HCT116 (cell line): ENCODE measurements around the gene PLRG1. TPM values are rescaled to one million over a fixed set of nuclear protein-coding genes. Genes with fewer than 3 reads are reported as not detected.

ENCODE experiments used
- ATAC-seq: fragments of 200-7000 bp; cut with Tn5 transposase; 2 replicates; pipeline ENCODE4 v1.9.1; 2020; ENCODE audit warnings: mild to moderate bottlenecking, moderate library complexity
- BruUV-seq: library from RNA; stranded (reverse); fragments of 400-500 nt; replicated peaks from 2 replicates; lab custom pipeline; 2021; lab: Mats Ljungman, UMichigan
- CTCF ChIA-PET: fragments of 300-600 bp; sonication (Branson Sonifier 250); formaldehyde crosslinking; loops from one replicate; lab custom pipeline; 2021; ENCODE audit warnings: antibody characterized with exemption; lab: Charles Lee
- POLR2A ChIA-PET: fragments of 300-600, 350-600 bp; sonication (Branson Sonifier 250); formaldehyde crosslinking; loops from one replicate; lab custom pipeline; 2021; ENCODE audit warnings: antibody characterized with exemption; lab: Charles Lee
- RAD21 ChIA-PET, 2 experiments: fragments of 300-600 bp; sonication (Branson Sonifier 250); formaldehyde crosslinking; loops; one replicate each; lab custom pipeline; 2023; ENCODE audit warnings: low total read pairs in 2 of 2; ENCODE audit not compliant: uncharacterized antibody in 2 of 2, unreplicated experiment in 2 of 2, low non-redundant PET in 1 of 2; lab: Charles Lee
- DNase-seq: peaks from one replicate; pipeline ENCODE4 v3.0.0-alpha.2; 2010; ENCODE audit warnings: low read depth, low spot score
- H2AFZ ChIP-seq: fragments of 200-600 bp; shearing (Covaris generic), sonication (generic); 2 replicates; pipeline ENCODE4 v1.6.1; 2017; ENCODE audit warnings: low read depth, mixed run types, mixed read lengths, antibody characterized with exemption, low read length; ENCODE audit not compliant: poor library complexity, severe bottlenecking
- H3K27ac ChIP-seq: 2 replicates; pipeline ENCODE4 v1.5.1; 2012; ENCODE audit warnings: low read depth, low read length
- H3K27me3 ChIP-seq: fragments of 200-600 bp; sonication (generic); 2 replicates; pipeline ENCODE4 v1.6.1; 2016; ENCODE audit warnings: mixed run types, low read length, mixed read lengths; ENCODE audit not compliant: insufficient read depth
- H3K36me3 ChIP-seq, 2 experiments: fragments of 200-500 bp in 1 of 2; fragments of 200-600 bp in 1 of 2; sonication (Bioruptor generic) in 1 of 2; sonication (generic) in 1 of 2; 2 replicates each; pipeline versions ENCODE4 v1.5.1 to v1.6.1; 2014 to 2016; ENCODE audit warnings: low read length in 2 of 2, inconsistent platforms in 1 of 2, mixed read lengths in 1 of 2, mixed run types in 1 of 2; ENCODE audit not compliant: insufficient read depth in 2 of 2, control insufficient read depth in 1 of 2
- H3K4me1 ChIP-seq, 2 experiments: fragments of 200-600 bp in 1 of 2; sonication (generic) in 1 of 2; 2 replicates each; pipeline versions ENCODE4 v1.5.1 to v1.6.1; 2012 to 2017; ENCODE audit warnings: low read length in 2 of 2, inconsistent platforms in 1 of 2, mild to moderate bottlenecking in 1 of 2, mixed read lengths in 1 of 2, mixed run types in 1 of 2, moderate library complexity in 1 of 2; ENCODE audit not compliant: insufficient read depth in 2 of 2, control insufficient read depth in 1 of 2
- H3K4me2 ChIP-seq: fragments of 200-600 bp; sonication (generic); 2 replicates; pipeline ENCODE4 v1.6.1; 2017; ENCODE audit warnings: mixed run types, low read length, mixed read lengths
- H3K4me3 ChIP-seq, 2 experiments: fragments of 200-600 bp in 1 of 2; sonication (generic) in 1 of 2; replicated peaks in 1 of 2; 2 replicates each; pipeline ENCODE4 v1.5.1; 2011 to 2016; ENCODE audit warnings: low read length in 2 of 2, control low read depth in 1 of 2, low read depth in 1 of 2, mild to moderate bottlenecking in 1 of 2, mixed read lengths in 1 of 2, mixed run types in 1 of 2
- H3K79me2 ChIP-seq: fragments of 200-600 bp; sonication (generic); 2 replicates; pipeline ENCODE4 v1.6.1; 2017; ENCODE audit warnings: mild to moderate bottlenecking, mixed run types, low read length, moderate library complexity, mixed read lengths; ENCODE audit not compliant: insufficient read depth
- H3K9ac ChIP-seq: fragments of 200-600 bp; sonication (generic); 2 replicates; pipeline ENCODE4 v1.6.1; 2016; ENCODE audit warnings: low read length, mixed read lengths
- H3K9me2 ChIP-seq: fragments of 200-600 bp; sonication (generic), shearing (Covaris generic); 2 replicates; pipeline ENCODE4 v1.6.1; 2017; ENCODE audit warnings: mixed run types, mild to moderate bottlenecking, moderate library complexity; ENCODE audit not compliant: insufficient read depth
- H3K9me3 ChIP-seq, 2 experiments: fragments of 200-500 bp in 1 of 2; fragments of 200-600 bp in 1 of 2; sonication (Bioruptor generic) in 1 of 2; sonication (generic) in 1 of 2; 2 replicates each; pipeline ENCODE4 v1.6.1; 2014 to 2017; ENCODE audit warnings: low read length in 2 of 2, mixed read lengths in 2 of 2, inconsistent platforms in 1 of 2, low read depth in 1 of 2, mild to moderate bottlenecking in 1 of 2, mixed run types in 1 of 2, moderate library complexity in 1 of 2; ENCODE audit not compliant: control insufficient read depth in 1 of 2, insufficient read depth in 1 of 2
- H4K20me1 ChIP-seq: fragments of 200-600 bp; sonication (generic), shearing (Covaris generic); 2 replicates; pipeline ENCODE4 v1.6.1; 2017; ENCODE audit warnings: mixed run types, mild to moderate bottlenecking, moderate library complexity; ENCODE audit not compliant: insufficient read depth
- ATF3 ChIP-seq: IDR thresholded peaks from 2 replicates; pipeline ENCODE4 v1.6.1; 2012
- CBX3 ChIP-seq: IDR thresholded peaks from 2 replicates; pipeline ENCODE4 v1.6.1; 2012; ENCODE audit warnings: low read depth
- EGR1 ChIP-seq: IDR thresholded peaks from 2 replicates; pipeline ENCODE4 v1.6.1; 2012; ENCODE audit warnings: low read depth
- ELF1 ChIP-seq: IDR thresholded peaks from 2 replicates; pipeline ENCODE4 v1.6.1; 2012; ENCODE audit warnings: low read depth, borderline replicate concordance
- EZH2 ChIP-seq: fragments of 200-600 bp; sonication (generic); IDR thresholded peaks from 2 replicates; pipeline ENCODE4 v1.6.1; 2017; ENCODE audit warnings: antibody characterized with exemption, mixed run types
- EZH2phosphoT487 ChIP-seq: fragments of 200-600 bp; IDR thresholded peaks from 2 replicates; pipeline ENCODE4 v1.6.1; 2018; ENCODE audit warnings: antibody characterized with exemption, borderline replicate concordance
- POLR2A ChIP-seq: IDR thresholded peaks from 2 replicates; pipeline ENCODE4 v1.7.0; 2011; ENCODE audit warnings: borderline replicate concordance; ENCODE audit not compliant: insufficient read depth, insufficient read length; ENCODE audit errors: extremely low read depth
- SRF ChIP-seq: IDR thresholded peaks from 2 replicates; pipeline ENCODE4 v1.6.1; 2012; ENCODE audit warnings: low read depth
- YY1 ChIP-seq: IDR thresholded peaks from 2 replicates; pipeline ENCODE4 v1.6.1; 2011; ENCODE audit warnings: low read length, low read depth, moderate library complexity, mild to moderate bottlenecking; ENCODE audit not compliant: insufficient replicate concordance; ENCODE audit errors: extremely low read depth
- ZFX ChIP-seq: fragments of 450-650 bp; IDR thresholded peaks from 2 replicates; pipeline ENCODE4 v1.6.1; 2017
- ZNF274 ChIP-seq: fragments of 200-500 bp; sonication (Bioruptor generic); IDR thresholded peaks from 2 replicates; pipeline ENCODE4 v1.6.1; 2014; ENCODE audit warnings: mild to moderate bottlenecking, low read depth, low read length, inconsistent platforms
- intact Hi-C: fragments of 100-400 bp; cut with micrococcal nuclease; formaldehyde crosslinking; loops from 2 replicates; pipeline ENCODE4 v1.10.0; 2022
- total RNA-seq: library from RNA; stranded (reverse); gene quantifications from one replicate; pipeline ENCODE4 v1.2.1, GENCODE V29; 2021; ENCODE audit not compliant: unreplicated experiment
- TF ChIP-seq, protein P1 (sequence below): IDR thresholded peaks from 2 replicates; pipeline ENCODE4 v1.6.1; 2012
- TF ChIP-seq, protein P2 (sequence below), 3 experiments: fragments of 200-600 bp in 1 of 3; sonication (generic) in 1 of 3; IDR thresholded peaks in 2 of 3; conservative IDR thresholded peaks in 1 of 3; 2 replicates each; pipeline ENCODE4 v1.5.1; 2012 to 2017; ENCODE audit warnings: low read depth in 2 of 3, low read length in 2 of 3, antibody characterized with exemption in 1 of 3, borderline replicate concordance in 1 of 3, control low read depth in 1 of 3, mild to moderate bottlenecking in 1 of 3, mixed read lengths in 1 of 3, mixed run types in 1 of 3, moderate library complexity in 1 of 3; ENCODE audit not compliant: insufficient read depth in 1 of 3

Gene PLRG1
- total RNA-seq, 1 experiment from 2014 or later = 141 TPM

DNA sequence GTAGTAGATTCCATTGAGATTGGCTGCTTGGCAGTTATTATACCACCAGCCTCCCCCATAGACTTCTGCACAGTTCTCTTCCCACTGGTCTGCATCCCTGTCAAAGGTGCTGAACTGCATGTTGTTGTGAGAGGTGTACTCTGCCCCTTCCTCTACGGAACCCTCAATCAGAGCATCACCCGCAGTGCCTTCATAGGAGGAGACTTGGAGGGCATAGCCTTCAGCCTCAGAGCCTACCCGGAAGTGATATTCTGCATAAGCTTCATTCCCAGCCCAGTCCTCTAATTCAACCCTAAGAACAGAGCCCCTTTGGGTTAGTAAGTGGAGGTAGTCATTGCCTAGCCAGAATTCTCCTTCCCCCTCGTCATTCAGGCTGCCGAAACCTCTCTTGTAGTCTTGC is 34.1 kb upstream of the PLRG1 start:
- no peaks in the 10 kb centered on the region for H3K36me3 ChIP-seq
- no peak for TF ChIP-seq CBX3
- no peak for TF ChIP-seq ELF1
- no peak for TF ChIP-seq ZNF274
- TF ChIP-seq, all 23 proteins: peak for 0
- ChIA-PET POLR2A (no interaction called here), RAD21 (no interaction called here), CTCF (no interaction called here)
- no peak overlapping the region for H3K4me2 ChIP-seq
- H3K9me2 ChIP-seq = no peaks in the 10 kb centered on the region
- DNase-seq (no peak), ATAC-seq (no peak)
- BruUV-seq = no TSS peak
- H2AFZ ChIP-seq = no peak overlapping the region
- H3K27ac ChIP-seq = no peak overlapping the region
- no peaks in the 10 kb centered on the region for H3K4me1 ChIP-seq
- H3K9ac ChIP-seq = no peak overlapping the region
- no peaks in the 10 kb centered on the region for H3K9me3 ChIP-seq
- H3K4me3 ChIP-seq = no peak overlapping the region
- intact Hi-C loops = no loop called here
- H3K27me3 ChIP-seq = no peaks in the 10 kb centered on the region
- no peaks in the 10 kb centered on the region for H3K79me2 ChIP-seq
- no peaks in the 10 kb centered on the region for H4K20me1 ChIP-seq

DNA sequence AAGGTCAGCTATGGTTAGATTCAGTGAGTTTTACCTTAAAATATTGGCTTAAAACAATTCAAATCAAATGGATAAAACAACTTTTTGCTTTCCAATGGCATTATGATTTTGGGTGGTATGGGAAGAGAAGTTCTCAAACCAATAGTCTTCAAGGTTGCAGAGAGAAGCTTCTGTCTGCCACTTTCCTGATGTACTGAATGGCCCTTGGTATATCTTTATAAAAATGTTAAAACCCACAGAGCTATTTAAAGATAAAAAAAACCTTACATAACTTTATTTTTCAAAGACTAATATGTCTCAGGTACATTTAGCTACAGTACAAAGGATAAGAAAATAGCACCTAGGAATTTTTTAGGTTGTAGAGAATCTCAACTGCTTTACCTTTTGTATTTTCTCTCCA is 33.5 kb upstream of the PLRG1 start:
- ChIA-PET POLR2A (no interaction called here), RAD21 (no interaction called here), CTCF (no interaction called here)
- Histone ChIP-seq H3K36me3 (no peaks in the 10 kb centered on the region), H3K9me3 (no peaks in the 10 kb centered on the region), H2AFZ (no peak overlapping the region), H3K79me2 (no peaks in the 10 kb centered on the region), H3K4me3 (no peak overlapping the region), H3K9me2 (no peaks in the 10 kb centered on the region), H3K27ac (no peak overlapping the region), H3K4me1 (no peaks in the 10 kb centered on the region), H3K4me2 (no peak overlapping the region), H4K20me1 (no peaks in the 10 kb centered on the region), H3K27me3 (no peaks in the 10 kb centered on the region), H3K9ac (no peak overlapping the region)
- TF ChIP-seq SRF (no peak), EGR1 (no peak), ZNF274 (no peak), ATF3 (no peak), EZH2 (no peak), ZFX (no peak), ELF1 (no peak), EZH2phosphoT487 (no peak), CBX3 (no peak), YY1 (no peak), POLR2A (no peak)
- TF ChIP-seq, protein P1, sequence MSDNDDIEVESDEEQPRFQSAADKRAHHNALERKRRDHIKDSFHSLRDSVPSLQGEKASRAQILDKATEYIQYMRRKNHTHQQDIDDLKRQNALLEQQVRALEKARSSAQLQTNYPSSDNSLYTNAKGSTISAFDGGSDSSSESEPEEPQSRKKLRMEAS = no peak
- TF ChIP-seq, protein P2, sequence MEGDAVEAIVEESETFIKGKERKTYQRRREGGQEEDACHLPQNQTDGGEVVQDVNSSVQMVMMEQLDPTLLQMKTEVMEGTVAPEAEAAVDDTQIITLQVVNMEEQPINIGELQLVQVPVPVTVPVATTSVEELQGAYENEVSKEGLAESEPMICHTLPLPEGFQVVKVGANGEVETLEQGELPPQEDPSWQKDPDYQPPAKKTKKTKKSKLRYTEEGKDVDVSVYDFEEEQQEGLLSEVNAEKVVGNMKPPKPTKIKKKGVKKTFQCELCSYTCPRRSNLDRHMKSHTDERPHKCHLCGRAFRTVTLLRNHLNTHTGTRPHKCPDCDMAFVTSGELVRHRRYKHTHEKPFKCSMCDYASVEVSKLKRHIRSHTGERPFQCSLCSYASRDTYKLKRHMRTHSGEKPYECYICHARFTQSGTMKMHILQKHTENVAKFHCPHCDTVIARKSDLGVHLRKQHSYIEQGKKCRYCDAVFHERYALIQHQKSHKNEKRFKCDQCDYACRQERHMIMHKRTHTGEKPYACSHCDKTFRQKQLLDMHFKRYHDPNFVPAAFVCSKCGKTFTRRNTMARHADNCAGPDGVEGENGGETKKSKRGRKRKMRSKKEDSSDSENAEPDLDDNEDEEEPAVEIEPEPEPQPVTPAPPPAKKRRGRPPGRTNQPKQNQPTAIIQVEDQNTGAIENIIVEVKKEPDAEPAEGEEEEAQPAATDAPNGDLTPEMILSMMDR (IDR thresholded peaks at IDR 0.05 in 2 of 3, conservative IDR thresholded peaks at IDR 0.05 in 1 of 3; ENCODE audit: borderline replicate concordance in 1 of 3, insufficient read depth in 1 of 3, low read depth in 2 of 3, low read length in 2 of 3) = no peak
- no peak for DNase-seq
- intact Hi-C loops = no loop called here
- no peak for ATAC-seq
- no TSS peak for BruUV-seq
